Hepatocyte (in vitro differentiated cells): ENCODE data around the gene COX20.

Source experiments
- EZH2 ChIP-seq: fragments of 200-600 bp; sonication (generic); IDR thresholded peaks from 2 replicates; pipeline ENCODE4 v1.6.1; 2016; ENCODE audit warnings: antibody characterized with exemption, mild to moderate bottlenecking, borderline replicate concordance
- TF ChIP-seq, protein P1 (sequence below): fragments of 200-600 bp; sonication (generic); IDR thresholded peaks from 2 replicates; pipeline ENCODE4 v1.5.1; 2016; ENCODE audit warnings: antibody characterized with exemption, mild to moderate bottlenecking; ENCODE audit not compliant: poor library complexity

DNA sequence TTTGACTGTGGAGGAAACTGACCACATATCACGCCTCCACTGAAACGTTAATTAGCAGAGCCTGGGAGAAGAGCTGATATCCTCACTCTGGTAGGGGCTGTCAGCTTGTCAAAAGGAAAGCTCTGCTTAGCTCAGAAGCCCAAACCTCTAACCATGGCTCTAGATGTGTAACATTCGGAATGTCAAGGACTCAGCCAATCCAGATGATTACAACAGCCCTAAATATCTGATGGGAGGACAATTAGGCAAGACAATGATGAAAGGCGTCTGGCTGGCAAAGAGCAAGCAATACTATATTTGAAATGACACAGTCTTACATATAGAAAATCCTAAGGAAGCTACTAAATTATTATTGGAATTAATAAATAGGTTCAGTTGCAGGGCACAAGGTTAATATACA is 45.7 kb upstream of the COX20 start:
- TF ChIP-seq, protein P1, sequence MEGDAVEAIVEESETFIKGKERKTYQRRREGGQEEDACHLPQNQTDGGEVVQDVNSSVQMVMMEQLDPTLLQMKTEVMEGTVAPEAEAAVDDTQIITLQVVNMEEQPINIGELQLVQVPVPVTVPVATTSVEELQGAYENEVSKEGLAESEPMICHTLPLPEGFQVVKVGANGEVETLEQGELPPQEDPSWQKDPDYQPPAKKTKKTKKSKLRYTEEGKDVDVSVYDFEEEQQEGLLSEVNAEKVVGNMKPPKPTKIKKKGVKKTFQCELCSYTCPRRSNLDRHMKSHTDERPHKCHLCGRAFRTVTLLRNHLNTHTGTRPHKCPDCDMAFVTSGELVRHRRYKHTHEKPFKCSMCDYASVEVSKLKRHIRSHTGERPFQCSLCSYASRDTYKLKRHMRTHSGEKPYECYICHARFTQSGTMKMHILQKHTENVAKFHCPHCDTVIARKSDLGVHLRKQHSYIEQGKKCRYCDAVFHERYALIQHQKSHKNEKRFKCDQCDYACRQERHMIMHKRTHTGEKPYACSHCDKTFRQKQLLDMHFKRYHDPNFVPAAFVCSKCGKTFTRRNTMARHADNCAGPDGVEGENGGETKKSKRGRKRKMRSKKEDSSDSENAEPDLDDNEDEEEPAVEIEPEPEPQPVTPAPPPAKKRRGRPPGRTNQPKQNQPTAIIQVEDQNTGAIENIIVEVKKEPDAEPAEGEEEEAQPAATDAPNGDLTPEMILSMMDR: no peak
- no peak for TF ChIP-seq EZH2
